ENCODE measurements around the gene ALKBH2. TPM values are rescaled to one million over a fixed set of nuclear protein-coding genes. Genes with fewer than 3 reads are reported as not detected.
"Not testable (repeated sequence)": the region's sequence is repeated elsewhere in the genome, so short reads cannot be mapped to it uniquely, and the experiment has no call there.

Gene ALKBH2
- total RNA-seq, 2 donors from 2014 or later: 3.9 to 8.5 TPM

DNA sequence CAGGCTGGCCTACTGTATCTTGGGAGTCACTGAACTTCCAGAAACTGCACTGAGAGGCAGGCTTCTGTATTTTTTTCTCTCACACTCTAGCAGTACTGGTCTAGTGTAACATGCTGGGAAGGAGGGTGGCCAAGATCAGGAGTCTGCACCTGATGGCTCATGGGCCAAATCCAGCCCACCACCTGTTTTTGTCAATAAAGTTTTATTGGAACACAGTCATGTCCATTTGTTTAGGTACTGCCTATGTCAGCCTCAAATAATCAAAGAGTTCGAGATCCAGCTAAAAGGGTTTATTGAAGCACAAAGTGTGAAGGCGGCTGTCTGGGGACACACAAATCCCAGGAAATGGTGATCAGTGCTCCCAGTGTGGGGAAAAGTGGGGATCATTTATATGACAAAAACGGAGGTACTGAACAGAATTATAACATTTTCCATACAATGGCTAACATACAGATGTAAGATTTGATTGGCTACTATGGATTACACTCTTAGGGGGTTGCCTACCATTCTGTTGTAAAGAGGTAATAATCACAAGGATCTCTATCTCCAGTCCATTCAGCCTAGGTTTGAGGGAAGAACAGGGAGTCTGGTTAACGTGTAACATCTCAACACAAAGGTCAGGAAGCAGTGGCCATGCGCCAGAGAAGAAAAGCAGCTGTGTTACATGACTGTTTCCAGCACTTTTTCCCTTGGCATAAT is 28.0 kb downstream of the ALKBH2 start:
- Histone ChIP-seq H3K36me3 (peaks cover 39% of the 10 kb centered on the region), H3K27ac (no peak overlapping the region), H3K4me3 (no peak overlapping the region), H3K27me3 (no peaks in the 10 kb centered on the region), H3K4me1 (no peaks in the 10 kb centered on the region), H3K9me3 (no peaks in the 10 kb centered on the region)
- no peak for DNase-seq (ENCODE audit: low spot score)
- TF ChIP-seq, protein P1, sequence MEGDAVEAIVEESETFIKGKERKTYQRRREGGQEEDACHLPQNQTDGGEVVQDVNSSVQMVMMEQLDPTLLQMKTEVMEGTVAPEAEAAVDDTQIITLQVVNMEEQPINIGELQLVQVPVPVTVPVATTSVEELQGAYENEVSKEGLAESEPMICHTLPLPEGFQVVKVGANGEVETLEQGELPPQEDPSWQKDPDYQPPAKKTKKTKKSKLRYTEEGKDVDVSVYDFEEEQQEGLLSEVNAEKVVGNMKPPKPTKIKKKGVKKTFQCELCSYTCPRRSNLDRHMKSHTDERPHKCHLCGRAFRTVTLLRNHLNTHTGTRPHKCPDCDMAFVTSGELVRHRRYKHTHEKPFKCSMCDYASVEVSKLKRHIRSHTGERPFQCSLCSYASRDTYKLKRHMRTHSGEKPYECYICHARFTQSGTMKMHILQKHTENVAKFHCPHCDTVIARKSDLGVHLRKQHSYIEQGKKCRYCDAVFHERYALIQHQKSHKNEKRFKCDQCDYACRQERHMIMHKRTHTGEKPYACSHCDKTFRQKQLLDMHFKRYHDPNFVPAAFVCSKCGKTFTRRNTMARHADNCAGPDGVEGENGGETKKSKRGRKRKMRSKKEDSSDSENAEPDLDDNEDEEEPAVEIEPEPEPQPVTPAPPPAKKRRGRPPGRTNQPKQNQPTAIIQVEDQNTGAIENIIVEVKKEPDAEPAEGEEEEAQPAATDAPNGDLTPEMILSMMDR (IDR thresholded peaks at IDR 0.05): no peak

DNA sequence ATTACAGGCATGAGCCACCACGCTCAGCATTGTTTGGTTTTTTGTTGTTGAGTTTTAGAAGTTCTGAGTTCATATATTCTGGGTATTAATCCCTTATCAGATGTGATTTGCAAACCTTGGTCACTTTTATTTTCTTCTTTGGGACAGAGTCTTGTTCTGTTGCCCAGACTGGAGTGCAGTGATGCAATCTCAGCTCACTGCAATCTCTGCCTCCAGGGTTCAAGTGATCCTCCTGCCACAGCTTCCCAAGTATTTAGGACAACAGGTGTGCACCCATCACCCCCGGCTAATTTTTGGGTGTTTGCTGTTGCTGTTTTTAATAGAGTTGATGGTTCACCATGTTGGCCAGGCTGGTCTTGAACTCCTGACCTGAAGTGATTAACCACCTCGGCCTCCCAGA is 29.1 kb downstream of the ALKBH2 start:
- H3K27ac ChIP-seq: no peak overlapping the region
- H3K27me3 ChIP-seq: no peaks in the 10 kb centered on the region
- DNase-seq (ENCODE audit: low spot score): no peak
- no peaks in the 10 kb centered on the region for H3K9me3 ChIP-seq
- H3K4me1 ChIP-seq: no peaks in the 10 kb centered on the region
- TF ChIP-seq, protein P1 (IDR thresholded peaks at IDR 0.05): no peak
- peaks cover 32% of the 10 kb centered on the region for H3K36me3 ChIP-seq
- H3K4me3 ChIP-seq: no peak overlapping the region

DNA sequence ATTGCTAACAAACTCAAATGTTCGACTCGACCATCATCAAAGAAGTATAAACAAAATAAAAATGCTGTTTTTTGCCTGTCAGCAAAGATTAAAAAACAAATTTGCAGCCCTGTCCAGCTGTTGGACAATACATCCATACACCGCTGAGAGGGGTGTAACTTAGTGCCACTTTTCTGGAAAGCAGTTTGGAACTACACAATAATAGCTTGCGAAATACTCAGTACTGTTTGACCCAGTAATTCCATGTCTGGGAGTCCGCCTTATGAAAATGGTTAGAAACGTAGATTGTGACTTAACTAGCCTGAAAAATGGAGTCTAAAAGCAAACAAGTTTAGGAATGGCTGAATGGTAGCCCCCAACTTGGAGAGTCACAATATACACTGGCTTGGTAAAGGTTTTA is 34.5 kb downstream of the ALKBH2 start:
- H3K9me3 ChIP-seq: no peaks in the 10 kb centered on the region
- peaks cover 0 to 5% of the 10 kb centered on the region in 2 donors for H3K4me1 ChIP-seq
- no peak overlapping the region for H3K4me3 ChIP-seq
- H3K27me3 ChIP-seq: no peaks in the 10 kb centered on the region
- TF ChIP-seq, protein P1 (IDR thresholded peaks at IDR 0.05): no peak
- no peak for DNase-seq (ENCODE audit: low spot score)
- H3K27ac ChIP-seq: no peak overlapping the region
- H3K36me3 ChIP-seq: peaks cover 24% of the 10 kb centered on the region

DNA sequence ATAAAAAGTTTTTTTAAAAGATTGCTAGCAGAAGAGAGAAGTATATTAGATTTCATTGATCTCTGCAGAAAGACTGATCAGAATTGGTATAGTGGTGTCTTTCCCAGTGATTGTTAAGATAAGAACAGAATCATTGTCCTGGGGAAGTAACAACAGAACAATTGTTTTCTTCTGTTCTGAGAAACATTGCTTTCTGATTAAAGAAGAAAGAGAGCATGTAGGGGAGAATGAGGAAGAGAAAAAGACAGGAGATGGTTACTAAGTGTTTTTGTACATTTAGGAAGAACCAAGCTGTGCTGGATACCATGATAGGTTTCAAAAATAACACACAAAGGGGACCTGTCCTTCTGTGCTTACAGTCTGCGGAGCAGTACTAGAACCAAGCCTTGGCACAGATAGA is 35.9 kb downstream of the ALKBH2 start:
- H3K4me1 ChIP-seq: peaks cover 0 to 15% of the 10 kb centered on the region in 2 donors
- no peak overlapping the region for H3K4me3 ChIP-seq
- H3K27ac ChIP-seq: no peak overlapping the region
- H3K9me3 ChIP-seq: no peaks in the 10 kb centered on the region
- peaks cover 24% of the 10 kb centered on the region for H3K36me3 ChIP-seq
- no peak for DNase-seq (ENCODE audit: low spot score)
- no peaks in the 10 kb centered on the region for H3K27me3 ChIP-seq
- TF ChIP-seq, protein P1 (IDR thresholded peaks at IDR 0.05): no peak

DNA sequence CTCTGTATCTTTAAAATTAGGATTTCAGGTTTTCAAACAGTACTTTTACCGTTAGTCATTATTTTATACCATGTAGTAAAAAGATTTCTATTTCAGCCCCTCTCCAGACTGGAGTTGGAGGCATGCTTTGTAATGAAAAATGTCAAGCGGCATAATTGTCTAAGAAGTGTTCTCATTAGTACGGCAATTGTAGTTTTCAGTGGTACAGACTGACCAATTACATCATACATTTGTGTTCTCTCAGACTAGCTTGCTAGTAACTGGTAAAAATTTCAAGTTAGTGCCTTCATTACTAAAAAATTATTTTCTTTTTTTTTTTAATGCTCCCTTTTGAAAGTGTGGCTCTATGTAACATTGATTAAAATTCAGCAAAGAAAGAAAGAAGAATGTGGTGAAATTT is 36.4 kb downstream of the ALKBH2 start:
- Histone ChIP-seq H3K4me3 (no peak overlapping the region), H3K27me3 (no peaks in the 10 kb centered on the region), H3K9me3 (no peaks in the 10 kb centered on the region), H3K27ac (no peak overlapping the region), H3K36me3 (peaks cover 24% of the 10 kb centered on the region), H3K4me1 (peaks cover 0 to 18% of the 10 kb centered on the region in 2 donors)
- no peak for DNase-seq (ENCODE audit: low spot score)
- TF ChIP-seq, protein P1 (IDR thresholded peaks at IDR 0.05): no peak

DNA sequence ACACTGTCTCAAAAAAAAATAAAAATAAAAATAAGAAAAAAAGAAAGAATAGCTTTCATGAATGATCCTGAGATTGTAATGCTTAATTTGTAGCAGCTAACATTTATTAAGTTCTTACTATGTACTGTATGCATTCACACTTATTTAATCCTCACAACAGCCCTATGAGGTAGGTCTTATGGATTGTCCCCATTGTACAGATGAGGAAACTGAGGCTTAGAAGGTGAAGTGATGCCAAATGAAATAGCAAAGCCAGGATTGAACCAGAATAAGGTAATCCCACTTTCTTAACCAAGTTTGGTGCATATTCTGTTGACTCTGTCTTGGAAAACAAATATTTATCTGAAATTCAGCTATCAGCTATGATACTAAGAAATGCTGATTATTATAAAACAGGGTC is 38.8 kb downstream of the ALKBH2 start:
- Histone ChIP-seq H3K27me3 (no peaks in the 10 kb centered on the region), H3K27ac (no peak overlapping the region), H3K36me3 (peaks cover 14% of the 10 kb centered on the region), H3K4me3 (no peak overlapping the region), H3K9me3 (no peaks in the 10 kb centered on the region), H3K4me1 (peaks cover 0 to 21% of the 10 kb centered on the region in 2 donors)
- DNase-seq (ENCODE audit: low spot score): no peak
- TF ChIP-seq, protein P1 (IDR thresholded peaks at IDR 0.05): no peak

DNA sequence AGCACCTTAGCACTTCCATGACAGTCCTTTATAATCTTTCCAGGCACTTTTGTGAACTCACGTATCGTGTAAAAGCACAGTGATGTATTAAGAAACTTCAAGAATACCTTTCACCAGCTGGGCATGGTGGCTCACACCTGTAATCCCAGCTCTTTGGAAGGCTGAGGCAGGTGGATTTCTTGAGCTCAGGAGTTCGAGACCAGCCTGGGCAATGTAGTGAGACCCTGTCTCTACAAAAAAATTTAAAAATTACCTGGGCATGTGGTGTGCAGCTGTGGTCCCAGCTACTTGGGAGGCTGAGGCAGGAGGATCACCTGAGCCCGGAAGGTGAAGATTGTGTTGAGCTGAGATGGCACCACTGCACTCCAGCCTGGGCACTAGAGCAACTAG is 39.2 kb downstream of the ALKBH2 start:
- not testable (repeated sequence) for H3K27ac ChIP-seq; DNase-seq (ENCODE audit: low spot score); H3K4me3 ChIP-seq; H3K27me3 ChIP-seq; H3K9me3 ChIP-seq
- H3K4me1 ChIP-seq: peaks cover 0 to 21% of the 10 kb centered on the region in 2 donors
- H3K36me3 ChIP-seq: peaks cover 13% of the 10 kb centered on the region

All from right atrium auricular region (tissue), 2 donors.